ENCODE results near the gene PUM1.
"Not testable (repeated sequence)": the region's sequence is repeated elsewhere in the genome, so short reads cannot be mapped to it uniquely, and the experiment has no call there.

Gene PUM1

GRCh38 chr1:30964706-30965105, 100.8 kb downstream of the PUM1 start:
- no peak for DNase-seq (ENCODE audit: low read depth in 2 of 2)

- no peak for DNase-seq (ENCODE audit: low read depth in 2 of 2)
These were observed 102.7 kb downstream of the PUM1 start for GRCh38 chr1:30962609-30963508.

GRCh38 chr1:30957560-30958222, 107.8 kb downstream of the PUM1 start:
- DNase-seq (ENCODE audit: low read depth in 2 of 2), result no peak

DNA sequence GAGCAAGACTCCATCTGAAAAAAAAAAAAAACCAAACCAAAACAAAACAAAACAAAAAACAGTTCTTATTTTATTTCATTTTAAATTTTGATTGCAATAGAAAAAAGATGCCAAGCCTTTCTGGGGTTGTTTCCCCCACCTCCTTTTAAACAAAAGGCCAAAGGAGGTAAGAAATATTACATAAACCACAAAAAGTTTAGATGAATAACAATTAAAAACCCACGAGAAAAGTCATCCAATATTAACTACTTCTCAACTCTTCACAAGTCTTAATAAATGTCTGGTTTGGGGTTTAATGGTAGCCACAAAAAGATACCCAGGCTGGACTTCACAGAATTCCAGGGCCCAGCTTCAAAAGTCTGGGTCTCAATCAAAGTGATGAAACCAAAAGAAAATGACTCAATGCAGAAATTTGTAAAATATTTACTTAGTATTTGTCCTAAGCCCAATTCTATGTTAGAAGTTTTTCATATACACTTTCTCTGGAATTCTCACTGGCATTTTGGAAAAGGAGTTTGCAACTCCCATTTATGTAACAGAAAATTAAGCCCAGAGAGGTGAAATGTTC, 110.0 kb downstream of the PUM1 start:
- no peak for DNase-seq (ENCODE audit: low read depth in 2 of 2)

GRCh38 chr1:30953685-30954084, 111.8 kb downstream of the PUM1 start:
- DNase-seq (ENCODE audit: low read depth in 2 of 2), result no peak

GRCh38 chr1:30952098-30952497, 113.4 kb downstream of the PUM1 start:
- no peak for DNase-seq (ENCODE audit: low read depth in 2 of 2)

GRCh38 chr1:30950700-30951099, 114.8 kb downstream of the PUM1 start:
- no peak for DNase-seq (ENCODE audit: low read depth in 2 of 2)

DNA sequence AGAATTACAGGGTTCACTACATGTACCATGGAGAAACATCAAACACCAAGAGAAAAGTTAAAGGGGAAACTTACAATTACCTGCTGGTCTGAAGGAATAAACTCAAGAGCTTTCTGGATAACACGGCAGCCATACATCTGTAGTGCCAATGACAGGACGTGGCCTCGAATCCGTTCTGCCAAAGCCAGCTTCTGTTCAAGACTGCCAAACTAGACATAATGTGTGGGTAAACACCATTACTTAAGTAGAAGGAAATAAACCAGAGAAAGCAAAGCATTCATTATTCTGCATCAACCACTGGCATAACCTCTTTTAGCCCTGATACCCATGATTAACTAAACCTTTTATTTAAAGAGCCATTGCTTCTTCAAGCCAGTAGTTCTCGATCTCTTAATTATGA, 115.5 kb downstream of the PUM1 start:
- no peak for DNase-seq (ENCODE audit: low read depth in 2 of 2)

GRCh38 chr1:30949487-30949838, 116.1 kb downstream of the PUM1 start:
- not testable (repeated sequence) for DNase-seq (ENCODE audit: low read depth in 2 of 2)

GRCh38 chr1:30948813-30949486, 116.6 kb downstream of the PUM1 start:
- DNase-seq (ENCODE audit: low read depth in 2 of 2), result not testable (repeated sequence)

DNA sequence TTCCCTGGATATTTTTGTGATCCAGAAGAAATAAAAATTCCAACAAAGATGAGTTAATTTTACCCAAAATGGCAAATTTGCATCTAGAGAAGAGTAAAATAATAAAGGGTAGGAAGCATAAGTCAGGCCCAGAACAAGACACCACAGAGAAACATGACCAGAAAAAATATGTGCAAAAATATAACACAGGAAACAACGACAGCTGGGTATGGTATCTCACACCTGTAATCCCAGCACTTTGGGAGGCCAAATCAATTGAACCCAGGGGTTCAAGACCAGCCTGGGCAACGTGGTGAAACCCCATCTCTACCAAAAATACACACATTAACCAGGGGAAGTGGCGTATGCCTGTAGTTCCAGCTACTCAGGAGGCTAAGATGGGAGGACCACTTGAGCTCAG, 117.2 kb downstream of the PUM1 start:
- no peak for DNase-seq (ENCODE audit: low read depth in 2 of 2)

DNA sequence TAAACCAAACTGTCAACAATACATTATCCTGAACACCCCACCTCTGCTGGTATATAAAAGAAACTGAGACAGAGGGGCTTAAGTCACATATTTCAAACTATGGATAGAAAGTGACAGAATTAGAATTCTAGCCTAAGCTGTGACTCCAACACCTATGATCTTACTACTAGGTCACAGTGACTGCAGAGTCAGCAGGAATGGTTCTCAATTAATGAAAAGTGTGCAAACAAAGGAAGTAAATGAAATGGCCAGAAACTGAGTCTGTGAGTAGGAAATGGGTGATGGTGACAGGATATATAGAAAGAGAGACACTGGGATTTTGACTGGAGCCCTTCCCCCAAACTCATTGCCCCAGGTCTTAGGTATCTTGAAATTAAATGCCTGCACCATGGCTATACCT, 118.3 kb downstream of the PUM1 start:
- DNase-seq (ENCODE audit: low read depth in 2 of 2), result no peak

- DNase-seq (ENCODE audit: low read depth in 2 of 2), result no peak
These were observed 123.1 kb downstream of the PUM1 start for GRCh38 chr1:30942326-30942963.

GRCh38 chr1:30940541-30940940, 125.0 kb downstream of the PUM1 start:
- no peak for DNase-seq (ENCODE audit: low read depth in 2 of 2)

GRCh38 chr1:30936541-30937171, 128.9 kb downstream of the PUM1 start:
- no peak for DNase-seq (ENCODE audit: low read depth in 2 of 2)

DNA sequence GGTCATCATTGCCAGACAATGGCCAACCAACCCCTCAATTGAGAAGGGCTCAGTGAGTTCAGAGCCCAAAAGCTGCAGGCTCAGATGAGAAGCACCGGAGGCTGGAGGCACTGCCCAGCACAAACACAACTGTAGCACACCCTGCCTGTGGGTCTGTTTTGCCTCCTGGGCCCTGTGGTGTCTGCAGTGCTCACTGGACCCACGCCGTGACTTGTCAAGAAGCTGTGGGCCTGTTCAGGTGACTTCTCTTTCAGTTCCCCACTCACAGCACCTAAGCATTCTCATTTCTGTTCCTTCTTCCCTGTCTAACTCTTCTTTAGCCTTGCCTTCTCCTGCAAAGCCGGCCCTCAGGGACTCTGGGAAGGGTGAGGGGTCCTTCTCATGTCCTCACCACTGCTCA, 129.8 kb downstream of the PUM1 start:
- DNase-seq (ENCODE audit: low read depth in 2 of 2), result not testable (repeated sequence)

- no peak for DNase-seq (ENCODE audit: low read depth in 2 of 2)
These were observed 130.9 kb downstream of the PUM1 start for GRCh38 chr1:30934613-30935012.

DNA sequence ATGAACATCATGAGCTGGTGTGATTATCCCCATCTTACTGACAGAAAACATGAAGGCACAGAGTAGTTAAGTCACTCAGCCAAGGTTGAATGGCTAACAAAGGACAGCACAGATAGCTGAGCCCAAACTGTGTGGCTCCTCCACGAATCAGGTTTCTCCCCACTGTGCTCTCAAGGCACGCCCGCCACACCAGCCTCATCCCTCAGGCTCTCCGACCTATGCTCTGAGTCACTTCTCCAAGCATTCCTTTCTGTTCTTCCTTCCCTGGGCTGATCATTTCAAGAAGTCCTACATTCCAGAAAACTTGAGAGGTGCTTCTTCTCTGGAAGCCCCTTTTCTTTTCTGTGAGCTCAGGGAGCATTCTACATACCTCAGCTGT, 131.7 kb downstream of the PUM1 start:
- DNase-seq (ENCODE audit: low read depth in 2 of 2), result no peak

GRCh38 chr1:30930631-30931173, 134.8 kb downstream of the PUM1 start:
- DNase-seq (ENCODE audit: low read depth in 2 of 2), result no peak

- no peak for DNase-seq (ENCODE audit: low read depth in 2 of 2)
These were observed 135.5 kb downstream of the PUM1 start for GRCh38 chr1:30929944-30930525.

Data from stimulated activated CD4-positive, alpha-beta T cell treated with anti-CD3 and anti-CD28 coated beads, Interleukin-1b, Interleukin-23, amount 100 ng/mL, for 4 hours (primary cell).